ENCODE data around the gene LY6G6C. TPM values are rescaled to one million over a fixed set of nuclear protein-coding genes. Genes with fewer than 3 reads are reported as not detected.

LY6G6C gene
- total RNA-seq, 4 donors from 2014 or later, result not detected

GRCh38 chr6:31687860-31688693 is 33.5 kb downstream of the LY6G6C start:
- Histone ChIP-seq H3K4me1 (peaks cover 0 to 3% of the 10 kb centered on the region in 2 donors), H3K27me3 (no peaks in the 10 kb centered on the region), H3K27ac (no peak overlapping the region), H3K36me3 (peaks cover 52 to 63% of the 10 kb centered on the region in 2 donors), H3K9me3 (no peaks in the 10 kb centered on the region), H3K4me3 (replicated peaks in 1 of 3) (no peak overlapping the region)
- intact Hi-C loops (cut with DNase I), result loop anchor here (5.0 kb wide), 1 partner anchor 44 kb away; no protein-coding TSS in a partner anchor
- no peak for DNase-seq
- 84 to 93% methylated on average over 9 to 12 of the region's 14 CpGs for WGBS, 2 donors
- TF ChIP-seq POLR2A (IDR thresholded peaks at IDR 0.05), result no peak
- no peak for TF ChIP-seq CTCF (IDR thresholded peaks at IDR 0.05)

- no peak overlapping the region for H3K27ac ChIP-seq
- H3K4me1 ChIP-seq, result peaks cover 3 to 7% of the 10 kb centered on the region in 2 donors
- TF ChIP-seq CTCF (IDR thresholded peaks at IDR 0.05) (no peak), POLR2A (IDR thresholded peaks at IDR 0.05) (no peak)
- no peak overlapping the region for H3K4me3 ChIP-seq (replicated peaks in 1 of 3)
- no peaks in the 10 kb centered on the region for H3K27me3 ChIP-seq
- peaks cover 45 to 55% of the 10 kb centered on the region in 2 donors for H3K36me3 ChIP-seq
- DNase-seq, result no peak
- intact Hi-C loops (cut with DNase I), result loop anchor here (5.0 kb wide), 1 partner anchor 45 kb away; no protein-coding TSS in a partner anchor
- H3K9me3 ChIP-seq, result no peaks in the 10 kb centered on the region
- 85 to 86% methylated on average over 8 of the region's 8 CpGs for WGBS, 2 donors
These were observed 34.2 kb downstream of the LY6G6C start for GRCh38 chr6:31687321-31687720.

GRCh38 chr6:31686483-31686882 is 35.1 kb downstream of the LY6G6C start:
- TF ChIP-seq POLR2A (IDR thresholded peaks at IDR 0.05) (no peak), CTCF (IDR thresholded peaks at IDR 0.05) (no peak)
- Histone ChIP-seq H3K4me1 (peaks cover 7 to 11% of the 10 kb centered on the region in 2 donors), H3K27ac (no peak overlapping the region), H3K36me3 (peaks cover 41 to 48% of the 10 kb centered on the region in 2 donors), H3K4me3 (replicated peaks in 1 of 3) (no peak overlapping the region), H3K27me3 (no peaks in the 10 kb centered on the region), H3K9me3 (no peaks in the 10 kb centered on the region)
- WGBS, 2 donors, result 82 to 92% methylated on average over 5 of the region's 5 CpGs
- intact Hi-C loops (cut with DNase I), result loop anchor here (5.0 kb wide), 1 partner anchor 46 kb away; no protein-coding TSS in a partner anchor
- DNase-seq, result no peak

- DNase-seq, result peak in 1 of 2 donors; percentile 16
- TF ChIP-seq POLR2A (IDR thresholded peaks at IDR 0.05) (no peak), CTCF (IDR thresholded peaks at IDR 0.05) (no peak)
- Histone ChIP-seq H3K27ac (no peak overlapping the region), H3K27me3 (no peaks in the 10 kb centered on the region), H3K36me3 (peaks cover 21 to 23% of the 10 kb centered on the region in 2 donors), H3K4me1 (peaks cover 10 to 18% of the 10 kb centered on the region in 2 donors), H3K4me3 (replicated peaks in 1 of 3) (no peak overlapping the region), H3K9me3 (no peaks in the 10 kb centered on the region)
- 68 to 74% methylated on average over 13 of the region's 13 CpGs for WGBS, 2 donors
- intact Hi-C loops (cut with DNase I), result loop anchor here (5.0 kb wide), 1 partner anchor 149 kb away; no protein-coding TSS in a partner anchor
These were observed 38.0 kb downstream of the LY6G6C start for GRCh38 chr6:31683591-31683990.
